Activated CD4-positive, CD25-positive, alpha-beta regulatory T cell (primary cell): Measurements from ENCODE around the gene NR6A1.

Source experiments
- DNase-seq, 4 experiments: peaks; one replicate each; lab custom pipeline; 2025; lab: John Stamatoyannopoulos, UW

Gene NR6A1

GRCh38 chr9:124504530-124505005, 266.5 kb downstream of the NR6A1 start:
- no peak for DNase-seq

- DNase-seq, result no peak
Observed at GRCh38 chr9:124503713-124504529, 267.2 kb downstream of the NR6A1 start.

DNA sequence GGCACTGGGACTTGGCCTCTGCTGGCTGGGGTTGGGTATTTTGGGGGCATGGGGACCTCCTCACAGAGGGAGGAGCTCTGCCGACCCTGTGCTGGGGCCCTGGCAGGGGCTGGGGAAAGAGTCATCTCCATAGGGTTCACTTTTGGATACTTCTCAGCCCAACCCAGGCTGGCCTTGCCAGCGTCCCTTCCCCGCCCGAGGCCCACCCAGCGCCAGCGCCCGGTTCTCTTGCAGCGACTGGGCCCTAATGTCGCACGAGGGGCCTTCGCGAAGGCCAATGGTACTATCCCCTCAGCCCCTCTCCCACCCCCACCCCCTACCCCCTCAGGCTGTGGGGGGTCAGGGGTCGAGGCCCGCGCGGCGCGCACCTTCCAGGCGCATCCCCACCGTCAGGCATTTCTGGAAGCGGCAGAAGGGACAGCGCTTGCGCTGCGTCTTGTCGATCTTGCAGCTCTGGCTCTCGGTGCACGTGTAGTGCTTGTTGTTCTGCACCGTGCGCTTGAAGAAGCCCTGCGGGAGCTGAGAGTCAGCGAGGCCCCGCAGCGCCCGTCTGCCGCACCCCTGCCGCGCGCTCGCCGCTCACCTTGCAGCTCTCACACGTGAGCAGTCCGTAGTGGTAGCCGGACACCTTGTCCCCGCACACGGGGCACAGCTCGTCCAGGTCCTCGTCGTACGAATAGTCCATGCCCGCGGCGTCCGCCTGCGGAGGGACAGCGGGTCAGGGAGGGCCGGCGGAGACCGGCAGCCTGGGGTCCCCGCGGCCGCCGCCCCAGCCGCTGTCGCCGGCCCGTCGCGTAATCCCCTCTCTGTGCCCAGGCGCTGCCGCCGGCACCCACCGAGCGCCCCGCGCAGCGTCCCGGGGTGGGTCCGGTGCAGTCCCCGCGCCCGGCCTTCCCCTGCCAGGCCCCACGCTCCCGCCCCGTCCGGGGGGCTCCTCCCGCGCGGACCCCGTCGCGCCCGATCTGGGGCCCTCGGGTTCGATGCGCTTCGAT, 268.1 kb downstream of the NR6A1 start:
- DNase-seq, result no peak

DNA sequence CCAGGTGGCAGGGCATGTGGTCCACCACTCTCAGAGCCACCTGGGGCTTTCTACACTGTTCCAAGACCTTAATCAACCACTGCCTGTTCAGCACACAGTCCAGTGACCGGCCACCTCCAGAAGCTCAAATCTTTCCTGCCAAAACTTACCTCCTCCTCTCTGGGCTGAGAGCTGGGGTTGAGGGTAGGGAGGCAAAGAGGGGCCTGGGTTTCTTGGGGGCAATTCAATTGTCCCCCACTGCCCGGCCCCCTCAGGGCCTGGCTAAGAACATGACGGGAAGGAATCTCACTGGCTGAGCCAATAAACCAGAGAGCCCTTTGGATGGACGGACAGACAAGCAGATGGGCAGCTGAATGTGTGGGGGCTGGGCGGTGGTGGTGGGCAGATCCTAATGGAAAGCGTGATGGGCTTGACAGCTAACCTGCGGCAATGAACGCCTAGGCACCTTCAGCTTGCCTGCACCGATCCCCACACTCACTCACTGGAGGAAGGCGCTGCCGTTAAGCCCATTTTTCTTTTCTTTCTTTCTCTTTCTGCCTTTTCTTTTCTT, 269.3 kb downstream of the NR6A1 start:
- DNase-seq, result no peak

- no peak for DNase-seq
Observed at GRCh38 chr9:124500796-124501611, 270.1 kb downstream of the NR6A1 start.

DNA sequence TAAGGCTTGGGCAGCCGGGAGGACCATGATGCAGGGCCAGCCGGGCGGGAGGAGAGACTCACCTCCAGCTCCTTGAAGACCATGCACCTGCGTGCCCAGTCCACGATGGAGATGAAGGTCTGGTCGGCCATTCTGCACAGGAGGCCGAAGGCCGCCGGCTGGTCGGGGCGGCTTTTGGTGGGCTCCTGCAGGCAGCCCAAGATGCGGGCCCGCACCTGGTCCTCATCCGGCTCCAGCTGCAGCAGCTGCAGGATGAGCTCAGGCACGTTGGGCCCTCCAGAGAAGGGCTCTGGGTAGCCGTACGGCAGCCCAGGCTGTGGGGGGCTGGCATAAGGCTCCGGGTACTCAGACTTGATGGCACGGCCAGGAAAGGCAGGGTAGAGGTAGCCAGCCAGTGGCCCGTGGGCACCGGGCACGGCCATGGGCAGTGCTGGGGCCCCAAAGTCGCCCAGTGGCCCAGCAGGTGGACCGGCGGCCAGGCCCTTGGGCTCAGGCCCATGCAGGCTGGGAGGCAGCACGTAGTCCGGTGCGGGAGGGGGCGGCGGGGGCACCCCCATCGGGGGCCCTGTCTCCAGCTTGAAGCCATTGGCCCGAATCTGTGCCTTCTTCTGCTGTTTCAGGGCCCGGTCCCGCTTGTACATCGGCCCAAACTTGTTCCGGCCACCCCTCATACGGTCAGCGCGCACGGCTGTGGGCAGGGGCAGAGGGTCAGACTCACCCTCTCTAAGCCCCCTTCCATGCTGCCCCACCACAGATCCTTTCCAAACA, 270.9 kb downstream of the NR6A1 start:
- DNase-seq, result no peak

DNA sequence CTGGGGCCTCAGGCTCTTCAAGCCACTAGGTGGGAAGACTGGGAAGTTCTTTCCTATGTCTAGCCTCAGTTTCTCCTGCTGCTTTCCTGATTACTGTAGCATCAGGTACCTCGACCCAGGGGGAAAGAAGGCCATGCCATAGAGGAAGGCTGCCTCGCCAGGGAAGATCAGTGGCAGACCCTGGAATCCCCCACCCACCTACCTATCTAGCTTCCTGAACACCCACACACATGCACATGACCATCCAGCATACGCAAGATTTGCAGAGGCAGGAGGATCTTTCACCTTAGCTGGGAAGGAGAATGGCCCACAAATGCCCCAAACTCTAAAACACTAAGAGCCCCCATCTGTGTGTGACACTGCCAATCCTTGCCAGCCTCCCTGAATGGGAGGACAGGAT, 271.9 kb downstream of the NR6A1 start:
- DNase-seq, result no peak

GRCh38 chr9:124498499-124499146, 272.5 kb downstream of the NR6A1 start:
- no peak for DNase-seq

DNA sequence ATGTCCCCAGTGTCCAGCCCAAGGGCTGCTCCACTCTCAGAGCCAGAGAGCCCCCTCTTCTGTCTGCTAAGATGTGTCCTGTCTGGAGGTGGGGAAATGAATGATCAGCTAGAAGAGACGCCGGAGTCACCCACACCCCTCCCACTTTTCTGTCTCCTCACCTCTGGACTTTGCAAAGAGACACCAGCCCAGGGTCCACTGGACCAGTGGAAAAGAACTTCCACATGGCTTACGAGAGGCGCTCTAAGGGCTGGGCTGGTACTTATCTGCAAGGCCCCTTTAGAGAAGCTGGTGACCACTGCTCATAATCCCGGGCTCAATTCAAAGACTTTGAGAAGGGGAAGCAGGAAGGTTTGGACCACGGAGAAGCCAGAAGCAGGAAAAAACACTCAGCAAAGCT, 273.1 kb downstream of the NR6A1 start:
- no peak for DNase-seq

DNA sequence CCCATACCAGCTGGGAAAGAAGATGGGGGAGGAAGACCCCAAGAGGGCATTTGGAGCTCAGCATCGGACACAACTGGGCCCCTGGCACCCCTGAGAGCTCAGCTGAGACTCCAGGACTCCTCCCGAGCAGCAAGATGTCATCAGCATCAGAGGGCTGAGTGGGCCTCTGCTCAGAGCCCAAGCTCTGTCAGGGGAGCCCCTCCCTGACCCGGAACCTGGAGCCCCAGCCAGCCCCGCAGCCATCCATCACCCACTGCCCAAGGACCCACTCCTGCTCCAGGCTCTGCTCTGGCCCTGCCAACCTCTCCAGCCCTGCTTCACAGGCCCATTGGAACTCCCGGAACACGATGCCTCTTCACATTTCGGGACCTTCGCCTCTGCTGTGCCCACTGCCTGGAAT, 273.7 kb downstream of the NR6A1 start:
- no peak for DNase-seq

- DNase-seq, result no peak
Observed at GRCh38 chr9:124496463-124496862, 274.6 kb downstream of the NR6A1 start.

GRCh38 chr9:124496075-124496449, 275.0 kb downstream of the NR6A1 start:
- DNase-seq, result no peak

GRCh38 chr9:124495126-124496074, 275.7 kb downstream of the NR6A1 start:
- no peak for DNase-seq

DNA sequence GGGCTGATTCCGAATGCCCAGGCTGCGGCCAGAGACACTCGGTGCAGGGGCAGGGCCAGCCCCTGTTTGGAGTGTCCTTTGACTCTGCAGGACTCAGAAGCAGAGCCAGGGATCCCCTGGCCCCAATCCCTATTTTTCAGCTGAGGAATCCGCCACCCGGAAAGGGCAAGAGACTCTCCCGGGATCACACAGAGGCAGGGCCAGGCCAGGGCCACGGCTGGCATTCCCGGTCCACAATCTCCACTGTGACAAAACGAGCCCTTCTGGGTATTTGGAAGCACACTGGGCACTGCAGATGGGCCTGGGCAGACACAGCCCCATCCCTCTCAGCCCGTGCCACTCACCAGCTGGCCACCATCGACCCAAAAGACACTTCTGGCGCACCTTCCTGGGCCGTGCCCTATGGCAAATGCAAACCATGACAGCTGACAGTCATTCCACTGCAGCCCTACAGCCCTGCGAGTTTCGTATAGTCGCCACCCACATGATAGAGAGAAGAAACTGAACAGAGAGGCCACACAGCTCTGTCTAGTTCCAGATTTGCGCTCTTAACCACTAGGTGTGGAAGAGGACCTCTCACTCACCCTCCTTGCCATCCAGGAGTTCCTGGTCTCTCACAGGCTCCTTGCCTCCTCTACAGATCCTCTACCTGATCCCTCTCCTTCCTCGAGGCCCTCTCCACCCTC, 277.2 kb downstream of the NR6A1 start:
- no peak for DNase-seq

DNA sequence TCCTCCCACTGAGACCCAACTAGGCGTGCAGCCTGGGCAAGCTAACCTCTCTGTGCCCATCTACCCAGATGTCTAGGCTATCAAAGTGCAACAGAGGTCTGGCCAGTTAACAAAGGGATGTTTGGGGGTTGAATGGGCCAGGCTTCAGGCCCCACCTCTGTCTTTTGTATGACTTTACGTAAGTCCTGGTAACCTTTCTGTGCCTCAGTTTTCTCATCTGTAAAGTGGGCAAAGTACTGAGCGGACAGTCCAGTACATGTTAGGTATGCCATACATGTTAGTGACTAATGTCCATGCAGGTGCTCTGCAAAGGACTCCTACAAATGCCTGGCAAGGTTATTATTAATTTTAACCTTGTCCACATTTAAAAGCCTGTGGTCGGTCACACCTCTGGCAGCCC, 277.9 kb downstream of the NR6A1 start:
- DNase-seq, result no peak

DNA sequence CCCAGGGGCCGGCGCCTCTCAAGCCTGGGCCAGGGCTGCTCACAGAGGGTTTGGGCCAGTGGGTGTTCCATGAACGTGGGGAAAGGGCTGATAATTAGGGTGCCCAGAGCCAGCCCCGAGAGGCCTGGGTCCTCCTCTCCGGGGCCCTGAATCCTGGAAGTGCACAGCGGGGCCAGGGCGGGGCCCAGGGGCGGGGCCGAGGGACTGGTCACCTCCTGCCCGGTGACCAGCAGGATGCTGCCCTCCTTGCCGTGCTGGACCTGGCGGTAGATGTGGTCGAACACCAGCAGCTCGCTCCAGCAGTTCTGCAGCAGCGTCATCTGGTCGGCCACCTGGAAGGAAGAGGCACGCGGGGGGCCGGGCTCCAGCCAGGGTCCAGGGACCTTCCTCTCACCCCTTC, 278.3 kb downstream of the NR6A1 start:
- no peak for DNase-seq

GRCh38 chr9:124491049-124491975, 279.8 kb downstream of the NR6A1 start:
- no peak for DNase-seq

GRCh38 chr9:124490004-124490403, 281.1 kb downstream of the NR6A1 start:
- no peak for DNase-seq
